ENCODE measurements around the gene PCDHGB3.

Gene PCDHGB3

DNA sequence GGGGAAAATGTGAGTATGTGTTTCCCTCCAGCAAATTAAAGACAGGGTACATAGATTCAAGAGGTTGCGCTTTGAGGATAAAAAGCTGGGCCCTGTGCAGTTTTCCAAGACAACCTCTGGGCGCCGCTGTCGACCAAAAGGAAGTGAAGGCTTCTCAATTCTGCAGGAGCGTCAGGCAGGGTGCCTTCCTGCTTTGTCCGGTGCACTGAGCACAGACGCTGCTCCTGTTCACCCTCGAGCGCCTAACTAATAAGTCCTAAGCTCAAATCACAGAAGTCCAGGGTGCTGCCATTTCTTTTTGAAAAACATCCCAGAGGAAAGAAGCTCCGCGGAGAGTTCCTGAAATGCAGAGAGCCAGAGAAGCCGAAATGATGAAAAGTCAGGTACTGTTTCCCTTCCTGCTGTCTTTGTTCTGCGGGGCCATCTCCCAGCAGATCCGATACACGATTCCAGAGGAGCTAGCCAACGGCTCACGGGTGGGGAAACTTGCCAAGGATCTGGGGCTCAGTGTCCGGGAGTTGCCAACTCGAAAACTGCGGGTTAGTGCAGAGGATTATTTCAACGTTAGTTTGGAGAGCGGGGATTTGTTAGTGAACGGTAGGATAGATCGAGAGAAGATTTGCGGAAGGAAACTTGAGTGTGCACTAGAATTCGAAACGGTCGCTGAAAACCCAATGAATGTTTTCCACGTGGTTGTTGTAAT, 20.0 kb upstream of the PCDHGB3 start, which contains the start of gene PCDHGB1:
TSS of gene PCDHGB1 (plus strand) at position 183 of the 703 bp plus-strand sequence. CDS start at position 345, 162 bp downstream.
- H3K4me3 ChIP-seq (ENCODE audit: low read depth, low read length), result no peak within 1 kb of the TSS
- TF ChIP-seq, protein P1, sequence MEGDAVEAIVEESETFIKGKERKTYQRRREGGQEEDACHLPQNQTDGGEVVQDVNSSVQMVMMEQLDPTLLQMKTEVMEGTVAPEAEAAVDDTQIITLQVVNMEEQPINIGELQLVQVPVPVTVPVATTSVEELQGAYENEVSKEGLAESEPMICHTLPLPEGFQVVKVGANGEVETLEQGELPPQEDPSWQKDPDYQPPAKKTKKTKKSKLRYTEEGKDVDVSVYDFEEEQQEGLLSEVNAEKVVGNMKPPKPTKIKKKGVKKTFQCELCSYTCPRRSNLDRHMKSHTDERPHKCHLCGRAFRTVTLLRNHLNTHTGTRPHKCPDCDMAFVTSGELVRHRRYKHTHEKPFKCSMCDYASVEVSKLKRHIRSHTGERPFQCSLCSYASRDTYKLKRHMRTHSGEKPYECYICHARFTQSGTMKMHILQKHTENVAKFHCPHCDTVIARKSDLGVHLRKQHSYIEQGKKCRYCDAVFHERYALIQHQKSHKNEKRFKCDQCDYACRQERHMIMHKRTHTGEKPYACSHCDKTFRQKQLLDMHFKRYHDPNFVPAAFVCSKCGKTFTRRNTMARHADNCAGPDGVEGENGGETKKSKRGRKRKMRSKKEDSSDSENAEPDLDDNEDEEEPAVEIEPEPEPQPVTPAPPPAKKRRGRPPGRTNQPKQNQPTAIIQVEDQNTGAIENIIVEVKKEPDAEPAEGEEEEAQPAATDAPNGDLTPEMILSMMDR (IDR thresholded peaks at IDR 0.05; ENCODE audit: borderline replicate concordance, insufficient read depth, low read depth, low read length), result peak; percentile 51; the same call in 1 of the 2 replicates

DNA sequence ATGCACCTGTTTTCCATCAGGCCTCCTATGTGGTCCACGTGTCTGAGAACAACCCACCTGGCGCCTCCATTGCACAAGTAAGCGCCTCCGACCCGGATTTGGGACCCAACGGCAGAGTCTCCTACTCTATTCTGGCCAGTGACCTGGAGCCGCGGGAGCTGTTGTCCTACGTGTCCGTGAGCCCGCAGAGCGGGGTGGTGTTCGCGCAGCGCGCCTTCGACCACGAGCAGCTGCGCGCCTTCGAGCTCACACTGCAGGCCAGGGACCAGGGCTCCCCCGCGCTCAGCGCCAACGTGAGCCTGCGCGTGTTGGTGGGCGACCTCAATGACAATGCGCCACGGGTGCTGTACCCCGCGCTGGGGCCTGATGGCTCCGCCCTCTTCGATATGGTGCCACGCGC, 18.5 kb upstream of the PCDHGB3 start:
- TF ChIP-seq, protein P1 (IDR thresholded peaks at IDR 0.05; ENCODE audit: borderline replicate concordance, insufficient read depth, low read depth, low read length), result no peak

DNA sequence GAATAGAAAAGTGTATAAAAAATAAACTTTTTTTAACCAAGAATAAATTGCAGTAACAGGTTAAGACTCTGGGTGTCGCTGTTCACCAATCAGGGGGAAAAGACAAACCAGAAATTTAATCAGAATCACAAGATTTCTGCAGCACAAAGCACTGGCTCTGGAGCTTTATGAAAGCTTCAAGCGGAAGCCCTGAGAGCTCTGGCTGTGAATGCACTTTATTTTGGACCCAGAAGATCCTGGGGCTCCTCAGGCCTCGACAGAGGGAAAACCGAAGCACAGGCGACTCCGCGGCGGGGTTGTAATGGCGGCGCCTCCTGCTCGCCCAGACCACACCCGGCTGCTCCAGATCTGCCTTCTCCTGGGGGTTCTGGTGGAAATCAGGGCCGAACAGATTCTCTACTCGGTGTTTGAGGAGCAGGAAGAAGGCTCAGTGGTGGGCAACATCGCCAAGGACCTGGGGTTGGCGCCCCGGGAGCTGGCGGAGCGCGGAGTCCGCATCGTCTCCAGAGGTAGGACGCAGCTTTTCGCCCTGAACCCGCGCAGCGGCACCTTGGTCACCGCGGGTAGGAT, 15.1 kb upstream of the PCDHGB3 start, which contains the start of gene PCDHGA4:
TSS of gene PCDHGA4 (plus strand) at position 122 of the 570 bp plus-strand sequence. CDS start at position 209, 87 bp downstream.
- TF ChIP-seq, protein P1 (IDR thresholded peaks at IDR 0.05; ENCODE audit: borderline replicate concordance, insufficient read depth, low read depth, low read length), result peak; percentile 32; the same call in 1 of the 2 replicates
- no peak within 1 kb of the TSS for H3K4me3 ChIP-seq (ENCODE audit: low read depth, low read length)

More for the DNA sequence above, 18.5 kb upstream of the PCDHGB3 start:
- no peak overlapping the region for H3K4me3 ChIP-seq (ENCODE audit: low read depth, low read length)

DNA sequence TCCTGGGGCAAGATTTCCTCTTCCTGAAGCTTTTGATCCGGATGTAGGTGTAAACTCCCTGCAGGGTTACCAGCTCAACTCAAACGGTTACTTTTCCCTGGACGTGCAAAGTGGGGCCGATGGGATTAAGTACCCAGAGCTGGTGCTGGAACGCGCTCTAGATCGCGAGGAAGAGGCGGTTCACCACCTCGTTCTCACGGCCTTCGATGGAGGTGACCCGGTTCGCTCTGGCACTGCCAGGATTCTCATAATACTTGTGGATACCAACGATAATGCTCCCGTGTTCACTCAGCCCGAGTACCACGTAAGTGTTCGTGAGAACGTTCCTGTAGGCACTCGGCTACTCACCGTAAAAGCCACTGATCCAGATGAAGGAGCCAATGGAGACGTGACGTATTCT, 14.4 kb upstream of the PCDHGB3 start:
- TF ChIP-seq, protein P1 (IDR thresholded peaks at IDR 0.05; ENCODE audit: borderline replicate concordance, insufficient read depth, low read depth, low read length), result no peak
- no peak overlapping the region for H3K4me3 ChIP-seq (ENCODE audit: low read depth, low read length)

DNA sequence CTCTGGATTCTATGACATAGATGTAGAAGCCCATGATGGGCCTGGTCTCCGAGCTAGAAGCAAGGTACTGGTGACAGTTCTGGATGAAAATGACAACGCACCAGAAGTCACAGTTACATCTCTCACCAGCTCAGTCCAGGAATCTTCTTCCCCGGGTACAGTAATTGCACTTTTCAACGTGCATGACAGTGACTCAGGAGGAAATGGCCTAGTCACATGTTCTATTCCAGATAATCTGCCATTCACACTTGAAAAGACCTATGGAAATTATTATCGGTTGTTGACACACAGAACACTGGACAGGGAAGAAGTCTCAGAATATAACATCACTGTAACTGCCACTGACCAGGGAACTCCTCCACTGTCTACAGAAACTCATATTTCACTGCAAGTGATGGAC, 13.9 kb upstream of the PCDHGB3 start:
- TF ChIP-seq, protein P1 (IDR thresholded peaks at IDR 0.05; ENCODE audit: borderline replicate concordance, insufficient read depth, low read depth, low read length), result no peak
- H3K4me3 ChIP-seq (ENCODE audit: low read depth, low read length), result no peak overlapping the region

DNA sequence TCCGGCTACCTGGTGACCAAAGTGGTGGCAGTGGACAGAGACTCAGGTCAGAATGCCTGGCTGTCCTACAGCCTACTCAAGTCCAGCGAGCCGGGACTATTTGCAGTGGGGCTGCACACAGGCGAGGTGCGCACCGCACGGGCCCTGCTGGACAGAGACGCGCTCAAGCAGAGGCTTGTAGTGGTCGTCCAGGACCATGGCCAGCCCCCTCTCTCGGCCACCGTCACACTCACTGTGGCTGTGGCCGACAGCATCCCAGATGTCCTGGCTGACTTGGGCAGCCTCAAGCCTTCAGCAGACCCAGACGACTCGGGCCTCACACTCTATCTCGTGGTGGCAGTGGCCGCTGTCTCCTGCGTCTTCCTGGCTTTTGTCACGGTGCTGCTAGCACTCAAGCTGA, 13.1 kb upstream of the PCDHGB3 start:
- TF ChIP-seq, protein P1 (IDR thresholded peaks at IDR 0.05; ENCODE audit: borderline replicate concordance, insufficient read depth, low read depth, low read length), result no peak
- no peak overlapping the region for H3K4me3 ChIP-seq (ENCODE audit: low read depth, low read length)

Measured in GM12875 (cell line).